AG09309 (cell line): Measurements from ENCODE around the gene CDKL2.
A peak's percentile ranks its signal among the peaks of the same experiment; 100 is the strongest.

Experiments
- DNase-seq: peaks from one replicate; pipeline ENCODE4 v3.0.0-alpha.2; 2010; ENCODE audit warnings: low read depth
- H3K4me3 ChIP-seq: 2 replicates; pipeline ENCODE4 v1.5.1; 2011; ENCODE audit warnings: mild to moderate bottlenecking, low read depth, low read length, moderate library complexity; ENCODE audit not compliant: control insufficient read depth
- TF ChIP-seq, protein P1 (sequence below): IDR thresholded peaks from 2 replicates; pipeline ENCODE4 v1.5.1; 2011; ENCODE audit warnings: mild to moderate bottlenecking, low read depth, low read length, inconsistent platforms; ENCODE audit not compliant: insufficient read depth, control insufficient read depth; ENCODE audit errors: missing control alignments

Gene CDKL2

GRCh38 chr4:75630937-75631329 is 605 bp upstream of the CDKL2 start:
- TF ChIP-seq, protein P1, sequence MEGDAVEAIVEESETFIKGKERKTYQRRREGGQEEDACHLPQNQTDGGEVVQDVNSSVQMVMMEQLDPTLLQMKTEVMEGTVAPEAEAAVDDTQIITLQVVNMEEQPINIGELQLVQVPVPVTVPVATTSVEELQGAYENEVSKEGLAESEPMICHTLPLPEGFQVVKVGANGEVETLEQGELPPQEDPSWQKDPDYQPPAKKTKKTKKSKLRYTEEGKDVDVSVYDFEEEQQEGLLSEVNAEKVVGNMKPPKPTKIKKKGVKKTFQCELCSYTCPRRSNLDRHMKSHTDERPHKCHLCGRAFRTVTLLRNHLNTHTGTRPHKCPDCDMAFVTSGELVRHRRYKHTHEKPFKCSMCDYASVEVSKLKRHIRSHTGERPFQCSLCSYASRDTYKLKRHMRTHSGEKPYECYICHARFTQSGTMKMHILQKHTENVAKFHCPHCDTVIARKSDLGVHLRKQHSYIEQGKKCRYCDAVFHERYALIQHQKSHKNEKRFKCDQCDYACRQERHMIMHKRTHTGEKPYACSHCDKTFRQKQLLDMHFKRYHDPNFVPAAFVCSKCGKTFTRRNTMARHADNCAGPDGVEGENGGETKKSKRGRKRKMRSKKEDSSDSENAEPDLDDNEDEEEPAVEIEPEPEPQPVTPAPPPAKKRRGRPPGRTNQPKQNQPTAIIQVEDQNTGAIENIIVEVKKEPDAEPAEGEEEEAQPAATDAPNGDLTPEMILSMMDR = no peak
- no peak for DNase-seq
- H3K4me3 ChIP-seq = peak overlapping the region; percentile 47

DNA sequence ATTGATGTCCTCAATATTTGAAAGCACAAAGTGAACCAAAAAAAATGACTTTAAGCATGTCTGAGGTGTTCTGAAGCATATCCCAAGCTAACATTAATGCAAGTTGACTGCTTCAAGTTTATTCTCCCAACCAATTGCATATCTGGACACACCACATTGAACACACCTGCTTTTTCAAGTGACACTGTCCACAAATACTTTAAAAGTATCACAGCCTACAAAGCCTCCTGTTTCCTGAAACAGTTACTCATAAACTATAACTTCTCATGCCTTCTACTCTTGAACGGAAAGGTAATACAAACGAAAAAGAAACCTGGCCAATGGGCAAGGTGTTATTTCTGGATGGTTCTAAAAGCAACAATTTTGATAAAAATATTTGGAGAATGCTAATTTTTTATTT is 1.1 kb downstream of the CDKL2 start:
- TF ChIP-seq, protein P1 = no peak
- H3K4me3 ChIP-seq = no peak overlapping the region
- DNase-seq = no peak

DNA sequence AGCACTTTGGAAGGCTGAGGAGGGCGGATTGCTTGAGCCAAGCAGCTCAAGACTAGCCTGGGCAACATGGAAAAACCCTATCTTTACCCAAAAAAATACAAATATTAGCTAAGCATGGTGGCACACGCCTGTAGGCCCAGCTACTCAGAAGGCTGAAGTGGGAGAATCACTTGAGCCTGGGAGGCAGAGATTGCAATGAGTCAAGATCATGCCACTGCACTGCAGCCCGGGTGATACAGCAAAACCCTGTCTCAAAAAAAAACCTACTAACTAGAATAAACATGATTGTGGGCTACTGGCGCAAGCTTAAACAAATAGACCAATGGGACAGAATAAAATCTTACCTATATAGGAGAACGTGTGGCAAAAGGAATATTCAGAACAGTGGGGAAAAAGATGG is 7.3 kb downstream of the CDKL2 start:
- TF ChIP-seq, protein P1 = no peak
- DNase-seq = no peak

GRCh38 chr4:75621715-75622114 is 8.6 kb downstream of the CDKL2 start:
- no peak for DNase-seq
- TF ChIP-seq, protein P1 = no peak
- no peak overlapping the region for H3K4me3 ChIP-seq

More for the DNA sequence above, 7.3 kb downstream of the CDKL2 start:
- H3K4me3 ChIP-seq = no peak overlapping the region

- TF ChIP-seq, protein P1 = no peak
- no peak for DNase-seq
- no peak overlapping the region for H3K4me3 ChIP-seq
Observed at GRCh38 chr4:75612306-75612705, 18.0 kb downstream of the CDKL2 start.

DNA sequence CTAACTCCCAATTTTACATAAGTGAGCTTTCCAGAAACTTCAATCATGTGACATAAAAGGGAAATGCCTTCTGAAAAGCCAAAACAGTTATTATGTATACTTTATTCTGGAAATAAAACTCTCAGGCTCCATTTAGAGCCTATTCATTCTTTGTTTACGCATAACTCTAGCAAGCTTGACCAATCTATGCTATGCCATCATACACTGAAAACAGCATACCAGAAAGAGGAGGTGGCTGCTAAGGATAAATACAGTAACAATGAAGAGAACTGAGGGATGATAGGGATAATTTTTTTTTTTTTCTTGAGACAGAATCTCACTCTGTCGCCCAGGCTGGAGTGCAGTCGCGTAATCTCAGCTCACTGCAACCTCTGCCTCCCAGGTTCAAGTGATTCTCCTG is 24.4 kb downstream of the CDKL2 start:
- H3K4me3 ChIP-seq = no peak overlapping the region
- no peak for DNase-seq
- TF ChIP-seq, protein P1 = no peak

- DNase-seq = no peak
- H3K4me3 ChIP-seq = no peak overlapping the region
- TF ChIP-seq, protein P1 = no peak
Observed at GRCh38 chr4:75599647-75600046, 30.7 kb downstream of the CDKL2 start.
